SU-DHL-6 (cell line): ENCODE measurements around the gene REXO4.
"Not testable (repeated sequence)": the region's sequence is repeated elsewhere in the genome, so short reads cannot be mapped to it uniquely, and the experiment has no call there.

Experiments
- H2AFZ ChIP-seq: fragments of 200-600 bp; sonication (generic); 2 replicates; pipeline ENCODE4 v1.6.1; 2014; ENCODE audit warnings: low read depth, mild to moderate bottlenecking, moderate library complexity, mixed read lengths, antibody characterized with exemption, low read length; ENCODE audit not compliant: severe bottlenecking
- H3F3A ChIP-seq: fragments of 200-600 bp; shearing (Covaris generic); 2 replicates; pipeline ENCODE4 v1.6.0; 2016; ENCODE audit warnings: antibody characterized with exemption, mild to moderate bottlenecking; ENCODE audit not compliant: insufficient read depth
- H3K27ac ChIP-seq: fragments of 200-600 bp; sonication (generic); 2 replicates; pipeline ENCODE4 v1.5.1; 2016; ENCODE audit warnings: low read depth, mild to moderate bottlenecking, low read length, moderate library complexity, mixed read lengths
- H3K27me3 ChIP-seq: fragments of 200-600 bp; sonication (generic), shearing (Covaris generic); 2 replicates; pipeline ENCODE4 v1.6.0; 2014; ENCODE audit warnings: mild to moderate bottlenecking, low read length
- H3K36me3 ChIP-seq: fragments of 200-600 bp; sonication (generic); 2 replicates; pipeline ENCODE4 v1.6.1; 2014; ENCODE audit warnings: mild to moderate bottlenecking, low read length, mixed read lengths
- H3K4me2 ChIP-seq: fragments of 300-600, 200-600 bp; shearing (Covaris generic), sonication (generic); 2 replicates; pipeline ENCODE4 v1.6.0; 2014; ENCODE audit warnings: low read length, low read depth, mild to moderate bottlenecking; ENCODE audit not compliant: poor library complexity, severe bottlenecking
- H3K4me3 ChIP-seq: fragments of 200-600 bp; sonication (generic); 2 replicates; pipeline ENCODE4 v1.5.1; 2014; ENCODE audit warnings: antibody characterized with exemption, low read length, mild to moderate bottlenecking, mixed read lengths; ENCODE audit not compliant: insufficient read depth, poor library complexity, severe bottlenecking
- H3K79me2 ChIP-seq: fragments of 200-600 bp; sonication (generic); 2 replicates; pipeline ENCODE4 v1.6.1; 2014; ENCODE audit warnings: mild to moderate bottlenecking, low read length, moderate library complexity; ENCODE audit not compliant: insufficient read depth
- H3K9ac ChIP-seq: fragments of 200-600 bp; sonication (generic); 2 replicates; pipeline ENCODE4 v1.7.0; 2014; ENCODE audit warnings: mild to moderate bottlenecking, low read length
- H3K9me2 ChIP-seq: fragments of 200-600 bp; sonication (generic); replicated peaks from 2 replicates; pipeline ENCODE4 v1.6.1; 2014; ENCODE audit warnings: low read length; ENCODE audit not compliant: insufficient read depth
- H3K9me3 ChIP-seq: fragments of 200-600 bp; sonication (generic); 2 replicates; pipeline ENCODE4 v1.6.1; 2014; ENCODE audit warnings: low read length, mixed read lengths; ENCODE audit not compliant: insufficient read depth
- H4K20me1 ChIP-seq: fragments of 200-600 bp; sonication (generic); 2 replicates; pipeline ENCODE4 v1.6.1; 2014; ENCODE audit warnings: low read depth, mild to moderate bottlenecking, antibody characterized with exemption, low read length, moderate library complexity, mixed read lengths
- CTCF ChIP-seq: fragments of 200-600 bp; sonication (generic); IDR thresholded peaks from one replicate; pipeline ENCODE4 v1.5.1; 2017; ENCODE audit warnings: antibody characterized with exemption, mild to moderate bottlenecking, low read length, moderate library complexity; ENCODE audit not compliant: insufficient read depth, poor library complexity, severe bottlenecking
- EZH2phosphoT487 ChIP-seq: fragments of 200-600 bp; sonication (generic), shearing (Covaris generic); conservative IDR thresholded peaks from 2 replicates; pipeline ENCODE4 v1.6.1; 2018; ENCODE audit warnings: mild to moderate bottlenecking, antibody characterized with exemption, low read length, moderate library complexity, mixed read lengths

Gene REXO4

GRCh38 chr9:133393399-133393798, 24.4 kb downstream of the REXO4 start:
- no peak overlapping the region for H2AFZ ChIP-seq
- H3K9me2 ChIP-seq: no peaks in the 10 kb centered on the region
- H3K4me2 ChIP-seq: no peak overlapping the region
- no peak for TF ChIP-seq CTCF
- TF ChIP-seq EZH2phosphoT487: no peak
- no peaks in the 10 kb centered on the region for H4K20me1 ChIP-seq
- H3F3A ChIP-seq: no peaks in the 10 kb centered on the region
- no peak overlapping the region for H3K27ac ChIP-seq
- H3K36me3 ChIP-seq: no peaks in the 10 kb centered on the region
- no peak overlapping the region for H3K9ac ChIP-seq
- no peaks in the 10 kb centered on the region for H3K9me3 ChIP-seq
- H3K4me3 ChIP-seq: no peak overlapping the region
- no peaks in the 10 kb centered on the region for H3K79me2 ChIP-seq
- no peaks in the 10 kb centered on the region for H3K27me3 ChIP-seq

GRCh38 chr9:133392308-133392707, 25.5 kb downstream of the REXO4 start:
- not testable (repeated sequence) for H3K9ac ChIP-seq, H3K9me2 ChIP-seq, H3K79me2 ChIP-seq, H2AFZ ChIP-seq, H3K4me2 ChIP-seq, H3F3A ChIP-seq, H3K27me3 ChIP-seq, H3K9me3 ChIP-seq, H3K27ac ChIP-seq, H3K36me3 ChIP-seq, H4K20me1 ChIP-seq, H3K4me3 ChIP-seq

- not testable (repeated sequence) for H3K4me2 ChIP-seq, H3K27ac ChIP-seq, H3K4me3 ChIP-seq, H2AFZ ChIP-seq, H3K27me3 ChIP-seq, H3K9ac ChIP-seq, H3F3A ChIP-seq, H3K36me3 ChIP-seq, H4K20me1 ChIP-seq, H3K9me3 ChIP-seq, H3K79me2 ChIP-seq, H3K9me2 ChIP-seq
Measured at GRCh38 chr9:133391449-133391848, 26.4 kb downstream of the REXO4 start.

GRCh38 chr9:133390713-133391112, 27.1 kb downstream of the REXO4 start:
- no peak overlapping the region for H3K4me2 ChIP-seq
- no peaks in the 10 kb centered on the region for H3F3A ChIP-seq
- H4K20me1 ChIP-seq: no peaks in the 10 kb centered on the region
- no peak overlapping the region for H3K27ac ChIP-seq
- H3K9me2 ChIP-seq: no peaks in the 10 kb centered on the region
- H3K4me3 ChIP-seq: no peak overlapping the region
- TF ChIP-seq EZH2phosphoT487 (no peak), CTCF (no peak)
- H3K36me3 ChIP-seq: no peaks in the 10 kb centered on the region
- no peak overlapping the region for H2AFZ ChIP-seq
- no peaks in the 10 kb centered on the region for H3K79me2 ChIP-seq
- no peaks in the 10 kb centered on the region for H3K9me3 ChIP-seq
- H3K27me3 ChIP-seq: no peaks in the 10 kb centered on the region
- no peak overlapping the region for H3K9ac ChIP-seq
